GM23338 (cell line): ENCODE data around the gene KIF1A. TPM values are rescaled to one million over a fixed set of nuclear protein-coding genes. Genes with fewer than 3 reads are reported as not detected.

Experiments
- ATAC-seq: fragments of 200-7000 bp; cut with Tn5 transposase; 3 replicates; pipeline ENCODE4 v1.9.1; 2020
- DNase-seq: peaks from one replicate; pipeline ENCODE4 v3.0.0-alpha.2; 2015; ENCODE audit warnings: low spot score
- H2AFZ ChIP-seq: fragments of 200-600 bp; sonication (generic); 2 replicates; pipeline ENCODE4 v1.8.0; 2016; ENCODE audit warnings: antibody characterized with exemption, mild to moderate bottlenecking, moderate library complexity
- H3F3A ChIP-seq: fragments of 200-600 bp; sonication (generic); replicated peaks from 2 replicates; pipeline ENCODE4 v1.8.0; 2017; ENCODE audit warnings: antibody characterized with exemption, mixed run types, low read depth
- H3K27ac ChIP-seq: fragments of 200-600 bp; sonication (generic); 2 replicates; pipeline ENCODE4 v1.6.1; 2016; ENCODE audit warnings: low read depth
- H3K27me3 ChIP-seq: fragments of 200-600 bp; sonication (generic); 2 replicates; pipeline ENCODE4 v1.8.0; 2016; ENCODE audit warnings: mild to moderate bottlenecking, mixed run types, moderate library complexity; ENCODE audit not compliant: insufficient read depth
- H3K36me3 ChIP-seq: fragments of 200-600 bp; sonication (generic); 2 replicates; pipeline ENCODE4 v1.8.0; 2016; ENCODE audit warnings: mild to moderate bottlenecking; ENCODE audit not compliant: insufficient read depth
- H3K4me1 ChIP-seq: fragments of 200-600 bp; sonication (generic); 2 replicates; pipeline ENCODE4 v1.8.0; 2016; ENCODE audit warnings: mild to moderate bottlenecking, moderate library complexity; ENCODE audit not compliant: insufficient read depth
- H3K4me2 ChIP-seq: fragments of 200-600 bp; sonication (generic); 2 replicates; pipeline ENCODE4 v1.7.1; 2017; ENCODE audit warnings: mixed run types
- H3K4me3 ChIP-seq: fragments of 200-600 bp; sonication (generic); 2 replicates; pipeline ENCODE4 v1.6.1; 2016; ENCODE audit warnings: mixed run types
- H3K79me2 ChIP-seq: fragments of 200-600 bp; sonication (generic); replicated peaks from 2 replicates; pipeline ENCODE4 v1.8.0; 2017; ENCODE audit warnings: mild to moderate bottlenecking; ENCODE audit not compliant: insufficient read depth
- H3K9me2 ChIP-seq: fragments of 200-600 bp; sonication (generic); 2 replicates; pipeline ENCODE4 v1.8.0; 2017; ENCODE audit not compliant: insufficient read depth
- H4K20me1 ChIP-seq: fragments of 200-600 bp; sonication (generic); replicated peaks from 2 replicates; pipeline ENCODE4 v1.8.0; 2017; ENCODE audit warnings: mild to moderate bottlenecking; ENCODE audit not compliant: insufficient read depth
- H3K27ac Mint-ChIP-seq: 2 replicates; pipeline ENCODE4 v1.8.0; 2020; ENCODE audit warnings: inconsistent platforms, mild to moderate bottlenecking, moderate library complexity, mixed read lengths
- H3K27me3 Mint-ChIP-seq: 3 replicates; pipeline ENCODE4 v1.8.0; 2022; ENCODE audit warnings: low read depth, mild to moderate bottlenecking, moderate library complexity, mixed read lengths, inconsistent platforms; ENCODE audit not compliant: insufficient read depth, poor library complexity
- H3K36me3 Mint-ChIP-seq: 3 replicates; pipeline ENCODE4 v1.8.0; 2021; ENCODE audit warnings: low read depth, mild to moderate bottlenecking, inconsistent platforms, moderate library complexity, mixed read lengths
- H3K4me1 Mint-ChIP-seq: 3 replicates; pipeline ENCODE4 v1.8.0; 2020; ENCODE audit warnings: mild to moderate bottlenecking, inconsistent platforms, mixed read lengths
- H3K4me3 Mint-ChIP-seq: 3 replicates; pipeline ENCODE4 v1.8.0; 2021; ENCODE audit warnings: moderate library complexity, mild to moderate bottlenecking, inconsistent platforms, mixed read lengths
- H3K9me3 Mint-ChIP-seq: 3 replicates; pipeline ENCODE4 v1.8.0; 2020; ENCODE audit warnings: moderate library complexity, mild to moderate bottlenecking, inconsistent platforms, mixed read lengths
- CREB1 ChIP-seq: fragments of 250-450 bp; sonication (Bioruptor Pico); IDR thresholded peaks from 2 replicates; pipeline ENCODE4 v1.5.0; 2020; ENCODE audit warnings: low read depth, mild to moderate bottlenecking, moderate library complexity
- JUNB ChIP-seq: IDR thresholded peaks from one replicate; pipeline ENCODE4 v1.6.1; 2016; ENCODE audit warnings: antibody characterized with exemption; ENCODE audit not compliant: unreplicated experiment
- NANOG ChIP-seq: IDR thresholded peaks from 2 replicates; pipeline ENCODE4 v1.6.1; 2016; ENCODE audit warnings: antibody characterized with exemption, borderline replicate concordance
- POLR2AphosphoS5 ChIP-seq: IDR thresholded peaks from 2 replicates; pipeline ENCODE4 v1.6.1; 2016; ENCODE audit warnings: antibody characterized with exemption, low read depth
- STAT1 ChIP-seq: IDR thresholded peaks from one replicate; pipeline ENCODE4 v1.6.1; 2016; ENCODE audit warnings: antibody characterized with exemption; ENCODE audit not compliant: unreplicated experiment
- ZNF114 ChIP-seq: fragments of 250-450 bp; sonication (Bioruptor Pico); IDR thresholded peaks from 2 replicates; pipeline ENCODE4 v1.5.0; 2020; ENCODE audit warnings: mild to moderate bottlenecking, moderate library complexity
- ZNF462 ChIP-seq: fragments of 250-450 bp; sonication (Bioruptor Pico); IDR thresholded peaks from 2 replicates; pipeline ENCODE4 v1.5.0; 2020; ENCODE audit warnings: mild to moderate bottlenecking, moderate library complexity
- polyA plus RNA-seq: library from polyadenylated mRNA; unstranded; fragments of >200 nt; fragmentation: Nextera tagmentation; extraction: Ambion mirVana; gene quantifications from 2 replicates; pipeline ENCODE4 v1.2.1, GENCODE V29; 2016
- total RNA-seq: library from RNA; depleted of rRNA; stranded (reverse); fragments of >200 nt; shearing (Covaris generic); gene quantifications from 2 replicates; pipeline ENCODE4 v1.2.3, GENCODE V29; 2014
- TF ChIP-seq, protein P1 (sequence below): IDR thresholded peaks from 2 replicates; pipeline ENCODE4 v1.6.1; 2016; ENCODE audit warnings: antibody characterized with exemption
- TF ChIP-seq, protein P2 (sequence below): IDR thresholded peaks from one replicate; pipeline ENCODE4 v1.6.1; 2018; ENCODE audit warnings: antibody characterized with exemption; ENCODE audit not compliant: unreplicated experiment

Gene KIF1A
- total and polyA plus RNA-seq, 2 experiments from 2014 or later: 169 to 214 TPM

DNA sequence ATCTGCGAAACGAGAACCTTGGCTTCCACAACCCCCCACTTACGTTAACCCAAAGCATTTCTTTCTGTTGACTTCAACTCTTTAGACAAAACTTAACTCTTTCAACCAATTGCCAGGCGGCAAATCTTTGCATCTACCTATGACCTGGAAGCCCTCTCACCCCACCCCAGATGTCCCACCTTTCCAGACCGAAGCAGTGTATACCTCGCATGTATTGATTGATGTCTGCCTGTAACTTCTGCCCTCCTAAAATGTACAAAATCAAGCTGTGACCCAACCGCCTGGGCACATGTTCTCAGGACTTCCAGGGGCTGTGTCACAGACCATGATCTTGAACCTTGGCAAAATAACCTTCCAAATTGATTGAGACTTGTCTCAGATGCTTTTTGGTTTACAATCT is 149.6 kb downstream of the KIF1A start (continued):
- TF ChIP-seq, protein P1, sequence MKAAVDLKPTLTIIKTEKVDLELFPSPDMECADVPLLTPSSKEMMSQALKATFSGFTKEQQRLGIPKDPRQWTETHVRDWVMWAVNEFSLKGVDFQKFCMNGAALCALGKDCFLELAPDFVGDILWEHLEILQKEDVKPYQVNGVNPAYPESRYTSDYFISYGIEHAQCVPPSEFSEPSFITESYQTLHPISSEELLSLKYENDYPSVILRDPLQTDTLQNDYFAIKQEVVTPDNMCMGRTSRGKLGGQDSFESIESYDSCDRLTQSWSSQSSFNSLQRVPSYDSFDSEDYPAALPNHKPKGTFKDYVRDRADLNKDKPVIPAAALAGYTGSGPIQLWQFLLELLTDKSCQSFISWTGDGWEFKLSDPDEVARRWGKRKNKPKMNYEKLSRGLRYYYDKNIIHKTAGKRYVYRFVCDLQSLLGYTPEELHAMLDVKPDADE: no peak
- TF ChIP-seq NANOG (no peak), STAT1 (no peak)

GRCh38 chr2:240664622-240665021 is 155.4 kb downstream of the KIF1A start:
- Mint-ChIP-seq H3K9me3 (no peaks in the 10 kb centered on the region; the same call in 2 of the 3 replicates), H3K27ac (no peak overlapping the region), H3K27me3 (peaks cover 2% of the 10 kb centered on the region), H3K36me3 (no peaks in the 10 kb centered on the region), H3K4me1 (no peaks in the 10 kb centered on the region), H3K4me3 (no peak overlapping the region)
- no peaks in the 10 kb centered on the region for H3K4me1 ChIP-seq
- TF ChIP-seq ZNF114 (CRISPR knock-in tag) (no peak), POLR2AphosphoS5 (no peak), ZNF462 (CRISPR knock-in tag) (no peak), JUNB (no peak), CREB1 (CRISPR knock-in tag) (no peak)
- TF ChIP-seq, protein P2, sequence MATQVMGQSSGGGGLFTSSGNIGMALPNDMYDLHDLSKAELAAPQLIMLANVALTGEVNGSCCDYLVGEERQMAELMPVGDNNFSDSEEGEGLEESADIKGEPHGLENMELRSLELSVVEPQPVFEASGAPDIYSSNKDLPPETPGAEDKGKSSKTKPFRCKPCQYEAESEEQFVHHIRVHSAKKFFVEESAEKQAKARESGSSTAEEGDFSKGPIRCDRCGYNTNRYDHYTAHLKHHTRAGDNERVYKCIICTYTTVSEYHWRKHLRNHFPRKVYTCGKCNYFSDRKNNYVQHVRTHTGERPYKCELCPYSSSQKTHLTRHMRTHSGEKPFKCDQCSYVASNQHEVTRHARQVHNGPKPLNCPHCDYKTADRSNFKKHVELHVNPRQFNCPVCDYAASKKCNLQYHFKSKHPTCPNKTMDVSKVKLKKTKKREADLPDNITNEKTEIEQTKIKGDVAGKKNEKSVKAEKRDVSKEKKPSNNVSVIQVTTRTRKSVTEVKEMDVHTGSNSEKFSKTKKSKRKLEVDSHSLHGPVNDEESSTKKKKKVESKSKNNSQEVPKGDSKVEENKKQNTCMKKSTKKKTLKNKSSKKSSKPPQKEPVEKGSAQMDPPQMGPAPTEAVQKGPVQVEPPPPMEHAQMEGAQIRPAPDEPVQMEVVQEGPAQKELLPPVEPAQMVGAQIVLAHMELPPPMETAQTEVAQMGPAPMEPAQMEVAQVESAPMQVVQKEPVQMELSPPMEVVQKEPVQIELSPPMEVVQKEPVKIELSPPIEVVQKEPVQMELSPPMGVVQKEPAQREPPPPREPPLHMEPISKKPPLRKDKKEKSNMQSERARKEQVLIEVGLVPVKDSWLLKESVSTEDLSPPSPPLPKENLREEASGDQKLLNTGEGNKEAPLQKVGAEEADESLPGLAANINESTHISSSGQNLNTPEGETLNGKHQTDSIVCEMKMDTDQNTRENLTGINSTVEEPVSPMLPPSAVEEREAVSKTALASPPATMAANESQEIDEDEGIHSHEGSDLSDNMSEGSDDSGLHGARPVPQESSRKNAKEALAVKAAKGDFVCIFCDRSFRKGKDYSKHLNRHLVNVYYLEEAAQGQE: no peak
- no peak overlapping the region for H2AFZ ChIP-seq
- DNase-seq (no peak), ATAC-seq (no peak)
- no peaks in the 10 kb centered on the region for H3K27me3 ChIP-seq
- H4K20me1 ChIP-seq: no peaks in the 10 kb centered on the region
- H3K79me2 ChIP-seq: no peaks in the 10 kb centered on the region
- 0 out of 2 replicates have a peak, but pooled peaks cover 2% of the 10 kb centered on the region for H3K9me2 ChIP-seq
- no peak overlapping the region for H3K4me3 ChIP-seq
- no peak overlapping the region for H3K4me2 ChIP-seq
- H3K27ac ChIP-seq: no peak overlapping the region
- H3K36me3 ChIP-seq: no peaks in the 10 kb centered on the region
- H3F3A ChIP-seq: no peaks in the 10 kb centered on the region
